Kidney (tissue), 14 donors: ENCODE measurements around the gene GLIS1. TPM values are rescaled to one million over a fixed set of nuclear protein-coding genes. Genes with fewer than 3 reads are reported as not detected.

Source experiments
- DNase-seq, 5 donors: peaks; one replicate each; pipeline ENCODE4 v3.0.0-alpha.2; 2013 to 2020
- FAIRE-seq: peaks from 2 replicates; lab custom pipeline; 2012; peaks lifted over from hg19 to GRCh38; lab: Jason Lieb, UNC
- H3K27ac ChIP-seq, 2 donors: one replicate each; pipeline ENCODE4 v1.7.0; 2013; ENCODE audit warnings: low read depth in 2 of 2, low read length in 2 of 2, inconsistent platforms in 1 of 2
- H3K27me3 ChIP-seq: one replicate; pipeline ENCODE4 v1.7.1; 2013; ENCODE audit warnings: low read length, inconsistent platforms; ENCODE audit not compliant: control insufficient read depth, insufficient read depth
- H3K36me3 ChIP-seq, 3 donors: one replicate each; pipeline versions ENCODE4 v1.7.0 to v1.7.1; 2013; ENCODE audit warnings: low read length in 3 of 3, control low read depth in 1 of 3, inconsistent platforms in 1 of 3; ENCODE audit not compliant: insufficient read depth in 3 of 3, control insufficient read depth in 2 of 3
- H3K4me1 ChIP-seq, 3 donors: one replicate each; pipeline versions ENCODE4 v1.7.0 to v1.7.1; 2013; ENCODE audit warnings: low read length in 3 of 3, inconsistent platforms in 1 of 3, low read depth in 1 of 3; ENCODE audit not compliant: control insufficient read depth in 2 of 3, insufficient read depth in 2 of 3
- H3K4me3 ChIP-seq, 3 donors: one replicate each; pipeline versions ENCODE4 v1.7.0 to v1.8.1; 2013; ENCODE audit warnings: low read length in 3 of 3, control low read depth in 1 of 3, inconsistent platforms in 1 of 3
- H3K9ac ChIP-seq, 3 donors: one replicate each; pipeline versions ENCODE4 v1.7.0 to v1.7.1; 2013; ENCODE audit warnings: low read length in 3 of 3, control low read depth in 1 of 3, inconsistent platforms in 1 of 3
- H3K9me3 ChIP-seq, 3 donors: one replicate each; pipeline versions ENCODE4 v1.7.0 to v1.7.1; 2013; ENCODE audit warnings: low read length in 3 of 3, control low read depth in 1 of 3, inconsistent platforms in 1 of 3; ENCODE audit not compliant: control insufficient read depth in 2 of 3, insufficient read depth in 1 of 3
- CTCF ChIP-seq: IDR thresholded peaks from 3 replicates; pipeline ENCODE4 v1.5.1; 2012; ENCODE audit warnings: mild to moderate bottlenecking, moderate library complexity, borderline replicate concordance; ENCODE audit not compliant: insufficient read depth; ENCODE audit errors: extremely low read depth
- intact Hi-C: fragments of 100-400 bp; cut with DNase I; formaldehyde crosslinking; loops from one replicate; pipeline ENCODE4 v1.11.1; 2022
- polyA plus RNA-seq: library from polyadenylated mRNA; stranded (reverse); fragments of 350-450 nt; fragmentation: Illumina TruSeq; extraction: RNeasy Lipid Tissue Mini Kit (QIAGEN cat#74804); gene quantifications from one replicate; pipeline ENCODE4 v1.2.3, GENCODE V29; 2014; ENCODE audit warnings: low read depth, low replicate concordance; ENCODE audit not compliant: insufficient read depth
- total RNA-seq: library from RNA; stranded (reverse); fragmentation: NEBNext Ultra II Directional; extraction: Animal tissue kit (Norgen Biotek cat#: 25700); gene quantifications from one replicate; pipeline ENCODE4 v1.2.1, GENCODE V29; 2021
- donor health status: control.
- donor health status: control.
- donor health status: control.
- donor health status: control.
- donor health status: control.
- donor health status: DM: yes; HTN: yes; CAD: no.
- donor health status: Normal renal cell carcinoma (clear cell type).

The GLIS1 gene
- total and polyA plus RNA-seq, 2 donors from 2014 or later = 3.3 to 3.7 TPM

GRCh38 chr1:53482441-53483153 is 256.4 kb downstream of the GLIS1 start:
- Histone ChIP-seq H3K4me1 (no peaks in the 10 kb centered on the region), H3K4me3 (no peak overlapping the region), H3K36me3 (no peaks in the 10 kb centered on the region), H3K27me3 (no peaks in the 10 kb centered on the region), H3K27ac (no peak overlapping the region), H3K9ac (no peak overlapping the region), H3K9me3 (no peaks in the 10 kb centered on the region)
- no peak for FAIRE-seq
- no peak for DNase-seq
- TF ChIP-seq CTCF = no peak
- intact Hi-C loops = no loop called here

DNA sequence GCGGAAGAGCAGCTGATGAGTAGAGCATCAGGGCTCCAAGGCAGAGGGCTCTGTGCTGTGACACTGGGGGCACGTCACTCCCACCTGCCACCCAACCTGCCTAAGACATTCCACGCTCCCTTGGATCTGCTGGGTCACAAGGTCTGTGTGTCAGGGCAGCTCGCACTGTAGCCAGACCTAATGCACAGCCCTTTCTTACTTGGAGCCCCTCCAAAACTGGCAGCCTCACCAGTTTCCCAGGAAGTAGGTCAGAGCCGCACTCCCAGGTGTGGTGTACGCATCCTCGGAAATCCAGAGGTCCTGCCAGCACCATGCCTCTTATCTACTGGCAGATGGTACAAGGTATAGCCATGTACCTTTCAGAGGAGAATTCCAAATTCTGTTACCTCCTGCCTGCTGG is 257.5 kb downstream of the GLIS1 start:
- no peak for FAIRE-seq
- intact Hi-C loops = no loop called here

GRCh38 chr1:53480678-53481077 is 258.3 kb downstream of the GLIS1 start:
- Histone ChIP-seq H3K9ac (no peak overlapping the region), H3K36me3 (no peaks in the 10 kb centered on the region), H3K27me3 (no peaks in the 10 kb centered on the region), H3K9me3 (no peaks in the 10 kb centered on the region), H3K27ac (no peak overlapping the region), H3K4me1 (no peaks in the 10 kb centered on the region), H3K4me3 (no peak overlapping the region)
- no peak for DNase-seq
- intact Hi-C loops = no loop called here
- no peak for FAIRE-seq
- TF ChIP-seq CTCF = no peak

More for the DNA sequence above, 257.5 kb downstream of the GLIS1 start:
- no peak overlapping the region for H3K9ac ChIP-seq
- H3K9me3 ChIP-seq = no peaks in the 10 kb centered on the region
- H3K4me3 ChIP-seq = no peak overlapping the region
- no peak overlapping the region for H3K27ac ChIP-seq
- H3K4me1 ChIP-seq = no peaks in the 10 kb centered on the region
- no peaks in the 10 kb centered on the region for H3K36me3 ChIP-seq
- no peaks in the 10 kb centered on the region for H3K27me3 ChIP-seq
- TF ChIP-seq CTCF = no peak
- no peak for DNase-seq

- H3K9ac ChIP-seq = no peak overlapping the region
- no peak overlapping the region for H3K27ac ChIP-seq
- H3K4me3 ChIP-seq = no peak overlapping the region
- H3K27me3 ChIP-seq = no peaks in the 10 kb centered on the region
- FAIRE-seq (no peak), DNase-seq (no peak)
- intact Hi-C loops = no loop called here
- H3K9me3 ChIP-seq = no peaks in the 10 kb centered on the region
- TF ChIP-seq CTCF = no peak
- H3K36me3 ChIP-seq = no peaks in the 10 kb centered on the region
- no peaks in the 10 kb centered on the region for H3K4me1 ChIP-seq
These were observed 260.5 kb downstream of the GLIS1 start for GRCh38 chr1:53478502-53478818.
